GM12865 (cell line): Measurements from ENCODE around the gene RGS17.

Experiments
- DNase-seq: peaks from one replicate; pipeline ENCODE4 v3.0.0; 2010; ENCODE audit warnings: low read depth
- H3K4me3 ChIP-seq: 2 replicates; pipeline ENCODE4 v1.5.1; 2011; ENCODE audit warnings: mild to moderate bottlenecking, low read depth, low read length, control low read depth
- TF ChIP-seq, protein P1 (sequence below): IDR thresholded peaks from 2 replicates; pipeline ENCODE4 v1.5.1; 2011; ENCODE audit warnings: low read length, control low read depth, low read depth, inconsistent platforms; ENCODE audit not compliant: insufficient read depth; ENCODE audit errors: missing control alignments

Gene RGS17

DNA sequence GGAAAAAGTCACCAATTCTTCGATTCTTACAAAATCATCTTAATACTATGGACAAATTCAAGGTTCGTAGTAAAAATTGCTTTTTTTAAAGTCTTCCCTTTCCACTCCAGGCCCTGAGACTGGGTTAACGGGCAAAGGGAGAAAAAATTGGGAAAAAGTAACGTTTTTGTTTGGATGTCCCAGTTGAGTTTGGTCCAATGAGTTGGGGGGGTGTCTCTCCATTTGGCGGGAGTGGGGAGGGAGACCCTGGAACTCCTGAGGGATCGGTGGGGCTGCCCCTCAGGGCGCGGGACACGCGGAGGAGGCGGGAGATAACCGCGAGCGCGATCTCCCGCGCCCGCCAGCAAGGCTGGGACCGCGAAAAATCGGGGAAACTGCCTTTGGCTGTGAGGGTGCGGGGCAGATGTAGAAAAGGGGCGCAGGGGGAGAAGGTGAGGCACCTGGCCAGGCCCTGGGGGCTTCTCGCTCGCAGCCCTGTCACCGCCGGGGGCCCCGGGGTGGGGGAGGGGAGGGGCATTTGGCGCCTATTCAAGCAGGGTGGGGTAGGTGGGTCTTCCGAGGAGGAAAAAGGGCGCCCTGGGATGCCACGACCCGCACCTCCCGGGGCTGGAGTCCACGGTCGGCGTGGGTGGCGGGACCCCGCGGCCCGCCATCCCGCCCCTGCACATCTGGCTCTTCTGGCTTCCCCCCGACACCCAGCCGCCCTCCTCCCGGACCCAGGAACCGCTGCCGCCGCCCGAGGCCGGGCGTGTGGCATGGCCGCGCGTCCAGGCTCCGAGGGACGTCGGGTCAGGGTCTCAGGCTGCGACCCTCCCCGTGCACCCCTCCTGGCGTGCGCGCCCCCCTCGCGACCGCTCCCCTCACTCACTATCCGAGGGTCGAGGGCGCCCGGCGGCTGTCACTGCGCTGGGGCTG lies 148.8 kb downstream of the RGS17 start:
- DNase-seq, result peak; percentile 42
- TF ChIP-seq, protein P1, sequence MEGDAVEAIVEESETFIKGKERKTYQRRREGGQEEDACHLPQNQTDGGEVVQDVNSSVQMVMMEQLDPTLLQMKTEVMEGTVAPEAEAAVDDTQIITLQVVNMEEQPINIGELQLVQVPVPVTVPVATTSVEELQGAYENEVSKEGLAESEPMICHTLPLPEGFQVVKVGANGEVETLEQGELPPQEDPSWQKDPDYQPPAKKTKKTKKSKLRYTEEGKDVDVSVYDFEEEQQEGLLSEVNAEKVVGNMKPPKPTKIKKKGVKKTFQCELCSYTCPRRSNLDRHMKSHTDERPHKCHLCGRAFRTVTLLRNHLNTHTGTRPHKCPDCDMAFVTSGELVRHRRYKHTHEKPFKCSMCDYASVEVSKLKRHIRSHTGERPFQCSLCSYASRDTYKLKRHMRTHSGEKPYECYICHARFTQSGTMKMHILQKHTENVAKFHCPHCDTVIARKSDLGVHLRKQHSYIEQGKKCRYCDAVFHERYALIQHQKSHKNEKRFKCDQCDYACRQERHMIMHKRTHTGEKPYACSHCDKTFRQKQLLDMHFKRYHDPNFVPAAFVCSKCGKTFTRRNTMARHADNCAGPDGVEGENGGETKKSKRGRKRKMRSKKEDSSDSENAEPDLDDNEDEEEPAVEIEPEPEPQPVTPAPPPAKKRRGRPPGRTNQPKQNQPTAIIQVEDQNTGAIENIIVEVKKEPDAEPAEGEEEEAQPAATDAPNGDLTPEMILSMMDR, result no peak
- peak overlapping the region; percentile 94 for H3K4me3 ChIP-seq

DNA sequence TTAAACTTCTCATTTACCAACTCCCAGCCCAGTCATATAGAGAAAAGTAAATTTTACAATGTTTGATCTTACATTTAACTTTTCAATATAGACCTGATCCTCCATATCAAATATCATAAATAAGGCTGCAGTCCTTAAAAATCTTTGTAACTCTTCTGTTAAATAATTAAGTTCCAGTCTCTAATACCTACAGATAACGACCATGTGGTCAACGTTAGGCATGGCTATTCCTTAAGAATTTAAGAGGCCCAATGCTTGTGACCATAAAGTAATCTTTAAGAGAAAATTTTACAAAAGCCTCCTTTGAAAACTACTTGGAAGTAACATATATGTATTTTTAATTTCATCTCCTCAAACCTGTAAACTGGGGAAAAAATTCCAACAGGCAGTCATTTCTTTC lies 149.9 kb downstream of the RGS17 start:
- H3K4me3 ChIP-seq, result peak overlapping the region; percentile 94
- TF ChIP-seq, protein P1, result no peak
- no peak for DNase-seq

DNA sequence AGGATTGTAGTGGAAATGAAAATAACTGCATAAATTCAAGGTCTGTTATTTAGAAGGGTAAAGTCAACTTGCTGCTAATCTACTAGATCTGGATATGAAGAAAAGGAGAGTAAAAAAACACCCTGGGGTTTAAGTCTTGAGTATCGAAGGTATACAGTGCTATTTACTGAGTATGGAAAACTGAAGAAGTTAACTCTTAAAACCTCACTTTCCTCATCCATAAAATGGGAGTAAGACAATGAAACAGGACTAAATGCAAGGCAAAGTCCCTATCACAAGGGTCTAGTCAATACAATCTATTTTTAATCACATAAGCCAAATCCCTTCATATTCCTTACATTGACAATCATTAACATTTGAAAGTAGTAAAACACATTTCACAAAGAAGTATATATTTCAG lies 150.4 kb downstream of the RGS17 start:
- TF ChIP-seq, protein P1, result no peak
- no peak for DNase-seq
- H3K4me3 ChIP-seq, result peak overlapping the region; percentile 94

DNA sequence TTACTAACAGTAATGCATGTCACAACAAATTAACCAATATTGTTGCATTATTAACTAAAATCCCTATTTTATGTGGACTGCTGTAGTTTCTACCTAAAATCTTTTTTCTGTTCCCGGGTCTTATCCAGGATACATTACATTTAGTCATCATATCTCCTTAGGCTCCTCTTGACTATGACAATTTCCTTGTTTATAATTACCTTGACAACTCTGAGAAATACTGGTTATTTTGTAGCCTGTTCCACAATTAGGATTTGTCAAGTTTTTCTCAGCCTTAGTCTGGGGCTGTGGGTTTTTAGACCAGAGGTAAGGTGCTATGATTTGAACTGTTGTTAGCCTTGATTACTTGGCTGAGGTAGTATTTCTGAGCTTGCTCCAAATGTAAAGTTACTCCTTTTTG lies 152.0 kb downstream of the RGS17 start:
- no peak for DNase-seq
- TF ChIP-seq, protein P1, result no peak
- peak overlapping the region; percentile 19; the same call in 1 of the 2 replicates for H3K4me3 ChIP-seq

DNA sequence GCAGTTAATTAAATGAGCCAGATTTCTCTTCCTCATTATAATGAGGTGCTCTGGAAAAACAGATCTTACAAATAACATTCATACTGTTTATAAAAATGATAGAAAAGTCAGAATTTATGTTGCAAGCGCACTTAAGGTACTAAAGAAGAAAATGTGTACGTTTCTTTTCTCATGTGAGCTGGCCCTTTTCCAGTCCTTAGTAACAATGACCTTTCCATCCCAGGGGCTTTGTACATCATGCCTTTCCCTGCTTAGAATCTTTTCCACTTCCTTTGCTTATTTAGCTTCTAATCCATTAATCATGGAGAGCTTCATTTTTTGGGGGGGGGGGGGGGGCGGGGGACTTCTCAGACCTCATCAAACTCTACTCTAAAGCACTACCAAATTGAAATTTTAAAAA lies 153.0 kb downstream of the RGS17 start:
- no peak overlapping the region for H3K4me3 ChIP-seq
- no peak for DNase-seq
- TF ChIP-seq, protein P1, result no peak

DNA sequence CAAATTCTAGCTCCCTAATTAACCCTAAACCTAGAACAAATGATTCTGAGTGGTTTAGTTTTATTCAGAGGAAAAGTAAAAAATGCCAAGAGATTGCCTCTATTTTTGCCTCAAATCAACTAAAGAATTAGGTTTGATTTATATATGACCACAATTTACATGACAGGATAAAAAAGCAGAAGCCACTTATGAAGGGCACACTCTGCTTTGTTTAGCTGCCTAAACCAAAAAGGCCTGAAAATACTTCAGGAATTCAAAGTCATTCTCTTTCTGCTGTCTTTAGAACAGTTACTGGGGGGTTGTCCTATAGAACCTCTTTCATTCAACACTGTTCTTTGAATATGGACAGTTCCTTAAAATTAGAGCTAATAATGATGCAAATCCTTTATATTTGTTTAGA lies 153.5 kb downstream of the RGS17 start:
- TF ChIP-seq, protein P1, result no peak
- no peak for DNase-seq
- H3K4me3 ChIP-seq, result no peak overlapping the region
